CD4-positive, alpha-beta memory T cell (primary cell): Measurements from ENCODE around the gene HS1BP3. TPM values are rescaled to one million over a fixed set of nuclear protein-coding genes. Genes with fewer than 3 reads are reported as not detected.
A peak's percentile ranks its signal among the peaks of the same experiment; 100 is the strongest.

ENCODE experiments used
- CTCF ChIA-PET: fragments of 350-600 bp; sonication (Branson Sonifier 250); formaldehyde crosslinking; loops from one replicate; lab custom pipeline; 2021; ENCODE audit warnings: inconsistent platforms; ENCODE audit not compliant: partially characterized antibody; lab: Charles Lee
- POLR2A ChIA-PET: fragments of 350-600 bp; sonication (Branson Sonifier 250); formaldehyde crosslinking; loops from one replicate; lab custom pipeline; 2021; ENCODE audit not compliant: partially characterized antibody; lab: Charles Lee
- DNase-seq, 5 donors: peaks; one replicate each; pipeline versions ENCODE4 v3.0.0 to v3.0.0-alpha.2; 2020 to 2022; ENCODE audit warnings: mixed read lengths in 1 of 5
- H3K27ac ChIP-seq: one replicate; pipeline ENCODE4 v1.7.0; 2013; ENCODE audit warnings: low read depth, low read length
- H3K27me3 ChIP-seq: 2 replicates; pipeline ENCODE4 v1.7.0; 2013; ENCODE audit warnings: mild to moderate bottlenecking, low read length, moderate library complexity; ENCODE audit not compliant: insufficient read depth
- H3K36me3 ChIP-seq: 2 replicates; pipeline ENCODE4 v1.7.0; 2013; ENCODE audit warnings: mild to moderate bottlenecking, low read length, moderate library complexity; ENCODE audit not compliant: insufficient read depth
- H3K4me1 ChIP-seq: 2 replicates; pipeline ENCODE4 v1.7.0; 2013; ENCODE audit warnings: mild to moderate bottlenecking, low read length, moderate library complexity; ENCODE audit not compliant: insufficient read depth
- H3K4me3 ChIP-seq, 2 donors: one replicate each; pipeline ENCODE4 v1.7.0; 2013; ENCODE audit warnings: low read length in 2 of 2, mild to moderate bottlenecking in 1 of 2
- H3K9me3 ChIP-seq, 2 donors: one replicate each; pipeline ENCODE4 v1.7.0; 2013; ENCODE audit warnings: low read length in 2 of 2, control low read depth in 1 of 2; ENCODE audit not compliant: control insufficient read depth in 1 of 2
- H3K27ac Mint-ChIP-seq, 7 donors: one replicate each; pipeline ENCODE4 v1.8.0; 2020 to 2021; ENCODE audit warnings: mixed read lengths in 7 of 7, mild to moderate bottlenecking in 6 of 7, inconsistent platforms in 3 of 7, moderate library complexity in 3 of 7
- H3K27me3 Mint-ChIP-seq, 2 donors: one replicate each; pipeline ENCODE4 v1.8.0; 2020 to 2021; ENCODE audit warnings: mixed read lengths in 2 of 2
- H3K36me3 Mint-ChIP-seq, 2 donors: one replicate each; pipeline ENCODE4 v1.8.0; 2020 to 2021; ENCODE audit warnings: mixed read lengths in 2 of 2, inconsistent platforms in 1 of 2, mild to moderate bottlenecking in 1 of 2
- H3K4me1 Mint-ChIP-seq, 4 donors: one replicate each; pipeline ENCODE4 v1.8.0; 2020 to 2021; ENCODE audit warnings: mixed read lengths in 4 of 4, mild to moderate bottlenecking in 1 of 4
- H3K4me3 Mint-ChIP-seq, 8 donors: one replicate each; pipeline ENCODE4 v1.8.0; 2020 to 2021; ENCODE audit warnings: mixed read lengths in 8 of 8, mild to moderate bottlenecking in 7 of 8, moderate library complexity in 6 of 8, inconsistent platforms in 3 of 8
- H3K9me3 Mint-ChIP-seq, 8 donors: one replicate each; pipeline ENCODE4 v1.8.0; 2020 to 2021; ENCODE audit warnings: mixed read lengths in 8 of 8, mild to moderate bottlenecking in 5 of 8, inconsistent platforms in 3 of 8, moderate library complexity in 1 of 8
- intact Hi-C: fragments of 100-400 bp; cut with micrococcal nuclease; formaldehyde crosslinking; loops from one replicate; pipeline ENCODE4 v1.15.1; 2023
- polyA plus RNA-seq, 2 donors: library from polyadenylated mRNA; unstranded; fragments of 300-500 nt; fragmentation: Illumina TruSeq; gene quantifications; one replicate each; pipeline ENCODE4 v1.2.3, GENCODE V29; 2021
- total RNA-seq, 2 experiments: library from RNA; stranded (reverse); gene quantifications; one replicate each; pipeline ENCODE4 v1.2.3, GENCODE V29; 2021

HS1BP3 gene
- total and polyA plus RNA-seq, 4 experiments from 2014 or later: 16.7 to 20.1 (median 18.8) TPM

- no peak overlapping the region for H3K4me3 ChIP-seq
- H3K27me3 Mint-ChIP-seq: no peaks in the 10 kb centered on the region
- H3K36me3 ChIP-seq: no peaks in the 10 kb centered on the region
- intact Hi-C loops: no loop called here
- H3K27ac Mint-ChIP-seq: no peak overlapping the region
- DNase-seq: no peak
- peaks cover 20 to 39% of the 10 kb centered on the region in 2 donors for H3K36me3 Mint-ChIP-seq
- no peaks in the 10 kb centered on the region for H3K27me3 ChIP-seq
- H3K4me1 ChIP-seq: peaks cover 15% of the 10 kb centered on the region
- CTCF ChIA-PET: interaction anchor here (1.2 to 2.0 kb wide), 3 partner anchors 15 to 235 kb away, joined by 4 to 11 read pairs (median 6); no protein-coding TSS in a partner anchor
- H3K4me1 Mint-ChIP-seq: peaks cover 26 to 45% (median 34%) of the 10 kb centered on the region in 4 donors
- peaks cover 0 to 3% (median 0%) of the 10 kb centered on the region in 8 donors for H3K9me3 Mint-ChIP-seq
- H3K4me3 Mint-ChIP-seq: no peak overlapping the region
- POLR2A ChIA-PET: interaction anchor here (1.6 kb wide), 1 partner anchor 200 kb away, joined by 5 read pairs; the partner anchor contains the start of gene RHOB
- no peaks in the 10 kb centered on the region for H3K9me3 ChIP-seq
- H3K27ac ChIP-seq: no peak overlapping the region
Observed at GRCh38 chr2:20646446-20646845, 4.5 kb downstream of the HS1BP3 start.

- Mint-ChIP-seq H3K4me1 (peaks cover 23 to 41% (median 30%) of the 10 kb centered on the region in 4 donors), H3K36me3 (peaks cover 27 to 44% of the 10 kb centered on the region in 2 donors), H3K27ac (no peak overlapping the region), H3K4me3 (no peak overlapping the region), H3K27me3 (no peaks in the 10 kb centered on the region), H3K9me3 (no peaks in the 10 kb centered on the region)
- peaks cover 12% of the 10 kb centered on the region for H3K4me1 ChIP-seq
- no peaks in the 10 kb centered on the region for H3K9me3 ChIP-seq
- intact Hi-C loops: no loop called here
- no peaks in the 10 kb centered on the region for H3K27me3 ChIP-seq
- H3K27ac ChIP-seq: no peak overlapping the region
- H3K4me3 ChIP-seq: no peak overlapping the region
- peaks cover 3% of the 10 kb centered on the region for H3K36me3 ChIP-seq
- POLR2A ChIA-PET: no interaction called here
- CTCF ChIA-PET: interaction anchor here (2.0 kb wide), 1 partner anchor 234 kb away, joined by 11 read pairs; no protein-coding TSS in a partner anchor
- DNase-seq: no peak
Observed at GRCh38 chr2:20645761-20646160, 5.1 kb downstream of the HS1BP3 start.

GRCh38 chr2:20645301-20645701 lies 5.6 kb downstream of the HS1BP3 start:
- intact Hi-C loops: no loop called here
- ChIA-PET POLR2A (no interaction called here), CTCF (interaction anchor here (6.1 kb wide), 1 partner anchor 206 kb away, joined by 92 read pairs; no protein-coding TSS in a partner anchor)
- Mint-ChIP-seq H3K36me3 (peaks cover 27 to 48% of the 10 kb centered on the region in 2 donors), H3K27ac (no peak overlapping the region), H3K9me3 (no peaks in the 10 kb centered on the region), H3K4me1 (peaks cover 21 to 38% (median 27%) of the 10 kb centered on the region in 4 donors), H3K4me3 (no peak overlapping the region), H3K27me3 (no peaks in the 10 kb centered on the region)
- Histone ChIP-seq H3K27me3 (no peaks in the 10 kb centered on the region), H3K4me3 (no peak overlapping the region), H3K9me3 (no peaks in the 10 kb centered on the region), H3K36me3 (peaks cover 3% of the 10 kb centered on the region), H3K4me1 (peaks cover 11% of the 10 kb centered on the region), H3K27ac (no peak overlapping the region)
- DNase-seq: no peak

GRCh38 chr2:20643826-20644225 lies 7.1 kb downstream of the HS1BP3 start:
- intact Hi-C loops: no loop called here
- Mint-ChIP-seq H3K9me3 (no peaks in the 10 kb centered on the region), H3K27ac (peak overlapping the region in 1 of 7 donors; percentile 79), H3K4me3 (no peak overlapping the region), H3K36me3 (peaks cover 34 to 60% of the 10 kb centered on the region in 2 donors), H3K4me1 (peaks cover 11 to 23% (median 14%) of the 10 kb centered on the region in 4 donors), H3K27me3 (no peaks in the 10 kb centered on the region)
- Histone ChIP-seq H3K27ac (no peak overlapping the region), H3K27me3 (no peaks in the 10 kb centered on the region), H3K36me3 (peaks cover 9% of the 10 kb centered on the region), H3K9me3 (no peaks in the 10 kb centered on the region), H3K4me3 (no peak overlapping the region), H3K4me1 (no peaks in the 10 kb centered on the region)
- no peak for DNase-seq
- CTCF ChIA-PET: interaction anchor here (0.6 to 6.1 kb wide), 13 partner anchors 8 to 317 kb away, joined by 3 to 94 read pairs (median 12); partner anchors contain the start of gene HS1BP3
- POLR2A ChIA-PET: interaction anchor here (4.1 kb wide), 1 partner anchor 197 kb away, joined by 20 read pairs; the partner anchor contains the start of gene RHOB

GRCh38 chr2:20643060-20643459 lies 7.8 kb downstream of the HS1BP3 start:
- Histone ChIP-seq H3K36me3 (peaks cover 11% of the 10 kb centered on the region), H3K27ac (no peak overlapping the region), H3K4me3 (no peak overlapping the region), H3K4me1 (no peaks in the 10 kb centered on the region), H3K27me3 (no peaks in the 10 kb centered on the region), H3K9me3 (no peaks in the 10 kb centered on the region)
- ChIA-PET CTCF (interaction anchor here (0.6 to 6.1 kb wide), 25 partner anchors 8 to 687 kb away, joined by 3 to 94 read pairs (median 6); partner anchors contain the start of genes HS1BP3, LDAH and RHOB), POLR2A (interaction anchor here (2.1 to 4.1 kb wide), 2 partner anchors 8 to 196 kb away, joined by 13 to 20 read pairs; partner anchors contain the start of genes HS1BP3 and RHOB)
- intact Hi-C loops: no loop called here
- Mint-ChIP-seq H3K27ac (peak overlapping the region in 3 of 7 donors; percentile 35 to 64 (median 35)), H3K9me3 (no peaks in the 10 kb centered on the region), H3K4me1 (peaks cover 5 to 16% (median 9%) of the 10 kb centered on the region in 4 donors), H3K36me3 (peaks cover 36 to 56% of the 10 kb centered on the region in 2 donors), H3K27me3 (no peaks in the 10 kb centered on the region), H3K4me3 (no peak overlapping the region)
- DNase-seq: no peak

- POLR2A ChIA-PET: interaction anchor here (1.1 to 4.1 kb wide), 3 partner anchors 9 to 231 kb away, joined by 3 to 20 read pairs (median 13); partner anchors contain the start of genes HS1BP3 and RHOB
- peaks cover 43 to 60% of the 10 kb centered on the region in 2 donors for H3K36me3 Mint-ChIP-seq
- peak; percentile 64 to 73 (median 70) for DNase-seq
Observed at GRCh38 chr2:20642055-20642971, 8.6 kb downstream of the HS1BP3 start.

More at GRCh38 chr2:20642055-20642971, 8.6 kb downstream of the HS1BP3 start:
- Mint-ChIP-seq H3K4me3 (no peak overlapping the region), H3K9me3 (no peaks in the 10 kb centered on the region), H3K27ac (no peak overlapping the region), H3K4me1 (peaks cover 5 to 13% (median 7%) of the 10 kb centered on the region in 4 donors), H3K27me3 (no peaks in the 10 kb centered on the region)
- Histone ChIP-seq H3K9me3 (no peaks in the 10 kb centered on the region), H3K4me3 (no peak overlapping the region), H3K36me3 (peaks cover 11% of the 10 kb centered on the region), H3K4me1 (no peaks in the 10 kb centered on the region), H3K27me3 (no peaks in the 10 kb centered on the region), H3K27ac (no peak overlapping the region)
- CTCF ChIA-PET: interaction anchor here (0.7 to 6.1 kb wide), 29 partner anchors 8 to 687 kb away, joined by 3 to 94 read pairs (median 4); partner anchors contain the start of genes HS1BP3, LDAH and RHOB
- intact Hi-C loops: loop anchor here (1.0 kb wide), 2 partner anchors 199 to 231 kb away; no protein-coding TSS in a partner anchor
